BE2C (cell line): ENCODE data around the gene TSPAN3.

Source experiments
- DNase-seq: peaks from one replicate; pipeline ENCODE4 v3.0.0-alpha.2; 2020
- H3K27me3 ChIP-seq: fragments of 250-450 bp; sonication (Bioruptor Pico); 2 replicates; pipeline ENCODE4 v1.5.1; 2020; ENCODE audit warnings: mild to moderate bottlenecking
- H3K36me3 ChIP-seq: fragments of 250-450 bp; sonication (Bioruptor Pico); 2 replicates; pipeline ENCODE4 v1.5.1; 2020; ENCODE audit warnings: mild to moderate bottlenecking
- H3K4me1 ChIP-seq: fragments of 250-450 bp; sonication (Bioruptor Pico); 2 replicates; pipeline ENCODE4 v1.5.1; 2020
- H3K4me3 ChIP-seq: 2 replicates; pipeline ENCODE4 v1.5.1; 2011; ENCODE audit warnings: low read depth, low read length
- H3K9me3 ChIP-seq: fragments of 250-450 bp; sonication (Bioruptor Pico); 2 replicates; pipeline ENCODE4 v1.5.1; 2020
- TF ChIP-seq, protein P1 (sequence below): IDR thresholded peaks from 2 replicates; pipeline ENCODE4 v1.5.1; 2012; ENCODE audit warnings: mild to moderate bottlenecking, low read depth, low read length

TSPAN3 gene

DNA sequence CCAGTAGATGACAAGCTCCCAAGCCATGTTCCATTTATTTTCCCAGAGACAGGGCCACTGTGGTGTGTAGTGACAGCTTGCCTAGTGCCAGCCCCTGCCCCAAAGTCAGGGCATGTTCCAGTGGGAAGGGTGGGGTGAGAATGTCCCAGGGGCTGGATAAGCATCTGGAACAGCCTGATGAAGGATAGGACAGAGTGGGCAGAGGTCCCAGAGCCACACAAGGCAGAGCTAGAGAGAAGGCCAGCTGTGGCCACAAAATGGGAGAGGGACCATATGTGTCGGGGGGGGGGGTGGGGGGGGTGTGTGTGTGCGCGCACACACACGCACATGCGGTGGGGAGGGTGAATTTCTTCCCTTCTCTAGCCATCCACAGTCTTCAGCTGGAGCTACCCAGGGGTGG, 27.0 kb upstream of the TSPAN3 start:
- no peaks in the 10 kb centered on the region for H3K9me3 ChIP-seq
- H3K4me3 ChIP-seq: no peak overlapping the region
- TF ChIP-seq, protein P1, sequence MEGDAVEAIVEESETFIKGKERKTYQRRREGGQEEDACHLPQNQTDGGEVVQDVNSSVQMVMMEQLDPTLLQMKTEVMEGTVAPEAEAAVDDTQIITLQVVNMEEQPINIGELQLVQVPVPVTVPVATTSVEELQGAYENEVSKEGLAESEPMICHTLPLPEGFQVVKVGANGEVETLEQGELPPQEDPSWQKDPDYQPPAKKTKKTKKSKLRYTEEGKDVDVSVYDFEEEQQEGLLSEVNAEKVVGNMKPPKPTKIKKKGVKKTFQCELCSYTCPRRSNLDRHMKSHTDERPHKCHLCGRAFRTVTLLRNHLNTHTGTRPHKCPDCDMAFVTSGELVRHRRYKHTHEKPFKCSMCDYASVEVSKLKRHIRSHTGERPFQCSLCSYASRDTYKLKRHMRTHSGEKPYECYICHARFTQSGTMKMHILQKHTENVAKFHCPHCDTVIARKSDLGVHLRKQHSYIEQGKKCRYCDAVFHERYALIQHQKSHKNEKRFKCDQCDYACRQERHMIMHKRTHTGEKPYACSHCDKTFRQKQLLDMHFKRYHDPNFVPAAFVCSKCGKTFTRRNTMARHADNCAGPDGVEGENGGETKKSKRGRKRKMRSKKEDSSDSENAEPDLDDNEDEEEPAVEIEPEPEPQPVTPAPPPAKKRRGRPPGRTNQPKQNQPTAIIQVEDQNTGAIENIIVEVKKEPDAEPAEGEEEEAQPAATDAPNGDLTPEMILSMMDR: no peak
- no peaks in the 10 kb centered on the region for H3K27me3 ChIP-seq
- H3K4me1 ChIP-seq: no peaks in the 10 kb centered on the region; the same call in 1 of the 2 replicates
- no peaks in the 10 kb centered on the region for H3K36me3 ChIP-seq
- DNase-seq: no peak

DNA sequence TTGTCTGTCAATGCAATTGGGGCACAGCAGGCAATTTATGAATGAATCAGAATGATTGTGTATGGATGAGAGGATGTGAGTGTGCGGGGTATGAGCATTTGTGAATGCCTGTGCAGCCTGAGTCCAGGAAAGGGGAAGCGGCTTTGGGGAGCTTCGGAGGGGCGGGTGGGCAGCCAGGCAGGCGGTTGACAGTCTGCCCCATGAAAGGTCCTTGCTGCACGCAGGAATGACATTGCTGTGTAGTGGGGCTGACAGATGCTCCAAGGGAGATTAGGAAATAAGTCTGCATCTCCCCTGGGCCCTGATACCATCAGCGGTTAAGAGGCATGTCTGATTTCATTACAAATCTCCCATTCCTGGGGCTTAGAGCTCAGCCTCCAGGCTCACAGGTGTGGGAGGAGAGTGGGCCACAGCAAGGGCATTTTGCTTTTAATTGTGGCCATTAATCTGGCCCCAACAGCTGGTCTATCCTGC, 26.4 kb upstream of the TSPAN3 start:
- H3K36me3 ChIP-seq: no peaks in the 10 kb centered on the region
- TF ChIP-seq, protein P1: no peak
- H3K4me3 ChIP-seq: no peak overlapping the region
- DNase-seq: peak; percentile 26
- H3K9me3 ChIP-seq: no peaks in the 10 kb centered on the region
- H3K4me1 ChIP-seq: no peaks in the 10 kb centered on the region; the same call in 1 of the 2 replicates
- H3K27me3 ChIP-seq: no peaks in the 10 kb centered on the region

DNA sequence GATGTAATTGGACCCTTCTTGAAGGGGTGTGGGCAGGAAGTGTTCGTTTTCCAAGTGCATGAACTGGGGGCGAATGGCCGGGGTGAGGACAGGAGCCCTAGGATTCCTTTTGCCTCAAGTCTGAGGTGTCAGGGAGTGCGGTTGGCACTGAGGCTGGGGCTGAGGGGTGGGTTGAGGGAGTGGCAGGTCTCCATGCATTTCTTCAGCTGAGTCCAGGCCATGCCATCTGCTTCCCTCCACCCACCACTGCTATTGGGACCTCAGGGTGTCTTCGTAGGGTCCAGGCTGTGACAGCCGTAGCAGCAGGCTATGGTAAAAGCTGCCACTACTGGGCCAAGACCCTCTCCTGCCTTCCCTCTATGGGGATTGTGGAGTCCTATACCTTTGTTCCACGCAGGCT, 25.6 kb upstream of the TSPAN3 start:
- Histone ChIP-seq H3K9me3 (no peaks in the 10 kb centered on the region), H3K4me1 (no peaks in the 10 kb centered on the region; the same call in 1 of the 2 replicates), H3K36me3 (no peaks in the 10 kb centered on the region), H3K4me3 (no peak overlapping the region), H3K27me3 (no peaks in the 10 kb centered on the region)
- TF ChIP-seq, protein P1: no peak
- no peak for DNase-seq

DNA sequence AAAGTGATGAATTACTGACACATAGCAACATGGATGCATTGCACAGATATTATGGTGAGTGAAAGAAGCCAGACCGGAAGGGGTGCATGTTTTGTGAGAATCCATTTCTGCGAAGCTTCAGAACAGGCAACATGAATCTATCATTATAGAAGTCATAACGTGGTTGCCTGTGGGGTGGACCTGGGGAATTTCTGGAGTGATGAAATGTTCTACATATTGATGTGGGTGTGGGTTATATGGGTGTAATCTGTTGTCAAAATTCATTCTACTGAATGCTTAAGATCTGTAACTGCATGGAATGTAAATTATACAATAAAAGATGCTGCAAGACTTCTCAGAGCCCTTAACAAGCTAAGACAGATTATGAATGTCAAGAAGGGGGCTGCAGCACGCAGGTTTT, 25.2 kb upstream of the TSPAN3 start:
- DNase-seq: no peak
- Histone ChIP-seq H3K9me3 (no peaks in the 10 kb centered on the region), H3K4me3 (no peak overlapping the region), H3K36me3 (no peaks in the 10 kb centered on the region), H3K27me3 (no peaks in the 10 kb centered on the region), H3K4me1 (no peaks in the 10 kb centered on the region; the same call in 1 of the 2 replicates)
- TF ChIP-seq, protein P1: no peak

DNA sequence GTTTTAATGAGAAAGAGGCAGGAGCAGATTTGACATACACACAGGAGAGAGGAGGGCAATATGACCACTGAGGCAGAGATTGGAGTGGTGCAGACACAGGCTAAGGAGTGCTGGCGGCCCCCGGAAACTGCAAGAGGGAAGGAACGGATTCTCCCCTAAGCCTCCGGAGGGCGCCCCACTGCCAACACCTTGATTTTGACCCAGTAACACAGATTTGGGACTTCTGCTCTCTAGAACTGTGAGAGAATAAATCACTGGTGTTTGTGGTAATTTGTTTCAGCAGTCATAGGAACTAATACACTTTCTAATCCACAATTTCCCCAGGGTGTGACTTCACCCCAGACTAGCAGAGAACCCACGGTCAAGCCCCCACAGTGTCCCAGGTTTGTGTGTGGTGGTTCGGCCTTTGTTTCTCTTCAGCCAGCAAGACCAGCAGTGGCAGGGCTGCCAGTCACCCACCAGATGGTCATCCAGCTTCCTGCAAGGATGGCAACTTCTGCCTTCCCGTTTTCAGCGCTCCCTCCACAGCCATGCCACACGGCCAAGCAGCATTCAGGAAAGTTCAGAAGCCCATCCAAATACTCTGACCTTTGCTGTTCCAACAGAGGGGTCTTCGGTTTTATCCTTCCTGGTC, 23.6 kb upstream of the TSPAN3 start:
- H3K27me3 ChIP-seq: no peaks in the 10 kb centered on the region
- H3K36me3 ChIP-seq: no peaks in the 10 kb centered on the region
- DNase-seq: peak; percentile 32
- H3K4me1 ChIP-seq: no peaks in the 10 kb centered on the region; the same call in 1 of the 2 replicates
- TF ChIP-seq, protein P1: peak; percentile 50
- no peak overlapping the region for H3K4me3 ChIP-seq
- no peaks in the 10 kb centered on the region for H3K9me3 ChIP-seq

DNA sequence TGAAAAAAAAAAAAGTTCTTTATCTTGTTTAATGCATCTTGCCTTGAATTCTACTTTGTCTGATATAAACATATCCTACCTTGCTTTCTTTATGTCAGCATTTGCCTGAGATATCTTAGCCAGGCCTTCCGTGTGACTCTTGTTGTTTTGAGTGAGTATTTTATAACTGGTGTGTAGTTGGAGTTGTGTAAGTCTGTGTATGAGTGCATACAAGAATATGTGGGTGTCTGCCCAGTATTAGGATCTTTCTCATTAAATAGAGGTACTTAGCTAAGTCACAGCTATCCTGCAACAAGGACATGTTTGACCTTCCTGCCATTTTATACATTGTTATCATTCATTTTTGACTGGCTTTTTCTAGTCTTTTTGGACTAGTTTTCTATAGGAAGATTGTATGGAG, 22.5 kb upstream of the TSPAN3 start:
- no peaks in the 10 kb centered on the region; the same call in 1 of the 2 replicates for H3K4me1 ChIP-seq
- TF ChIP-seq, protein P1: no peak
- no peaks in the 10 kb centered on the region for H3K9me3 ChIP-seq
- H3K4me3 ChIP-seq: no peak overlapping the region
- no peaks in the 10 kb centered on the region for H3K36me3 ChIP-seq
- H3K27me3 ChIP-seq: no peaks in the 10 kb centered on the region
- DNase-seq: no peak
